ENCODE measurements around the gene DAZAP2.

DNA sequence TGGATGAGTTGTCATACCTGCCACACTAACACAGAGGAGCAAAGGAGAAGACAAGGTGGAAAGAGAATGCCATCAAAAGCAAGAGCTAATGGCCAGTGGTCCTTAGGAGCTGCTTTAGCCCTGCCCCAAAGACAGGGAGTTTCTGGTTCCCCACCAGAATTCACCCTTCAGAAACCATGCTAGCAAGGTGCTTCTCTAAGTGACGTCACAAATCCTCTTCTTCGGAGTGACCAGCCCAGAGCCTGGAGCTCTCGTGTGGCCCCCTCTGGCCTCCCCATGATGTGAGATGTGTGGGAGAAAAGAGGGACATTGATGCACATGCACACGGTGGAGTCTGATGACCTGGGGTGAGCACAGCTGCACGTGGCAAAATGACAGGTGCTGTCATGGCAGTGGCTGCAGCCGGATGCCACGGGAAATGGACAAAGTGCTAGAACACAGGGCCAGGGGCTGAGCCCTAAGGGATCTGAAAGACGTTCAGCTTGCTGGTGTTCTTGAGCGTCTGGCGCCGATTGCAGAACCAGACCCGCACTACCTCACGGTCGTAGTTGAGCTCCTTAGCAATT is 48.8 kb upstream of the DAZAP2 start:
- no peak for TF ChIP-seq POLR2A (IDR thresholded peaks at IDR 0.05)
- TF ChIP-seq, protein P1, sequence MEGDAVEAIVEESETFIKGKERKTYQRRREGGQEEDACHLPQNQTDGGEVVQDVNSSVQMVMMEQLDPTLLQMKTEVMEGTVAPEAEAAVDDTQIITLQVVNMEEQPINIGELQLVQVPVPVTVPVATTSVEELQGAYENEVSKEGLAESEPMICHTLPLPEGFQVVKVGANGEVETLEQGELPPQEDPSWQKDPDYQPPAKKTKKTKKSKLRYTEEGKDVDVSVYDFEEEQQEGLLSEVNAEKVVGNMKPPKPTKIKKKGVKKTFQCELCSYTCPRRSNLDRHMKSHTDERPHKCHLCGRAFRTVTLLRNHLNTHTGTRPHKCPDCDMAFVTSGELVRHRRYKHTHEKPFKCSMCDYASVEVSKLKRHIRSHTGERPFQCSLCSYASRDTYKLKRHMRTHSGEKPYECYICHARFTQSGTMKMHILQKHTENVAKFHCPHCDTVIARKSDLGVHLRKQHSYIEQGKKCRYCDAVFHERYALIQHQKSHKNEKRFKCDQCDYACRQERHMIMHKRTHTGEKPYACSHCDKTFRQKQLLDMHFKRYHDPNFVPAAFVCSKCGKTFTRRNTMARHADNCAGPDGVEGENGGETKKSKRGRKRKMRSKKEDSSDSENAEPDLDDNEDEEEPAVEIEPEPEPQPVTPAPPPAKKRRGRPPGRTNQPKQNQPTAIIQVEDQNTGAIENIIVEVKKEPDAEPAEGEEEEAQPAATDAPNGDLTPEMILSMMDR (IDR thresholded peaks at IDR 0.05) = no peak

All from uterus (tissue), 2 donors.